Right lobe of liver (tissue), 6 donors: Measurements from ENCODE around the gene GRAMD2A. TPM values are rescaled to one million over a fixed set of nuclear protein-coding genes. Genes with fewer than 3 reads are reported as not detected.

Experiments
- ATAC-seq, 4 donors: fragments of 200-7000 bp; cut with Tn5 transposase; one replicate each; pipeline ENCODE4 v1.9.1; 2020; ENCODE audit warnings: mild to moderate bottlenecking in 4 of 4, moderate library complexity in 4 of 4
- DNase-seq, 3 donors: peaks; one replicate each; pipeline ENCODE4 v3.0.0-alpha.2; 2020
- H3K27ac ChIP-seq, 3 donors: fragments of 200-600 bp; one replicate each; pipeline ENCODE4 v1.8.0; 2022
- H3K27me3 ChIP-seq, 2 donors: fragments of 200-600 bp; one replicate each; pipeline ENCODE4 v1.8.0; 2022
- H3K36me3 ChIP-seq, 4 donors: fragments of 200-600 bp; sonication (generic) in 1 of 4; one replicate each; pipeline versions ENCODE4 v1.5.1 to v1.8.0; 2017 to 2022; ENCODE audit warnings: control low read depth in 1 of 4
- H3K4me1 ChIP-seq, 4 donors: fragments of 200-600 bp; sonication (generic) in 1 of 4; one replicate each; pipeline versions ENCODE4 v1.5.1 to v1.8.0; 2017 to 2022; ENCODE audit warnings: control low read depth in 1 of 4
- H3K4me3 ChIP-seq, 3 donors: fragments of 200-600 bp; one replicate each; pipeline ENCODE4 v1.8.0; 2022
- H3K9me3 ChIP-seq, 4 donors: fragments of 200-600 bp; sonication (generic) in 1 of 4; one replicate each; pipeline versions ENCODE4 v1.5.1 to v1.8.0; 2017 to 2022; ENCODE audit warnings: control low read depth in 1 of 4
- CTCF ChIP-seq, 4 donors: fragments of 200-600 bp in 3 of 4; fragments of 450-650 bp in 1 of 4; IDR thresholded peaks; one replicate each; pipeline versions ENCODE4 v1.5.1 to v1.8.0; 2016 to 2022; ENCODE audit warnings: antibody characterized with exemption in 4 of 4, mild to moderate bottlenecking in 2 of 4
- POLR2A ChIP-seq: fragments of 450-650 bp; IDR thresholded peaks from one replicate; pipeline ENCODE4 v1.6.1; 2017; ENCODE audit warnings: antibody characterized with exemption, mild to moderate bottlenecking
- WGBS: methylation state at CpG from one replicate; pipeline ENCODE4 v1.1.6; 2018; ENCODE audit warnings: low coverage, low lambda C conversion rate; ENCODE audit not compliant: insufficient coverage; ENCODE audit errors: missing lambda C conversion rate; 5-methylcytosine and 5-hydroxymethylcytosine counted together
- intact Hi-C, 2 donors: fragments of 100-400 bp; cut with DNase I; formaldehyde crosslinking; loops; one replicate each; pipeline versions ENCODE4 v1.11.2 to v1.14.1; 2022
- total RNA-seq, 6 experiments: library from RNA; depleted of rRNA in 2 of 6; stranded (reverse); fragments of >200 nt in 2 of 6; fragmentation: NEBNext Ultra II Directional in 3 of 6; extraction: Animal tissue kit (Norgen Biotek cat#: 25700) in 3 of 6; gene quantifications; one replicate each; pipeline versions ENCODE4 v1.1.0 to v1.2.4, GENCODE V29; 2016 to 2023
- donor health status: DM: no; HTN: yes; CAD: no.
- donor health status: DM: no; HTN: no; CAD: no.
- donor health status: DM: no; HTN: no; CAD: no.
- donor health status: DM: no; HTN: yes; CAD: no.
- donor health status: DM: no; HTN: yes; CAD: no.

The GRAMD2A gene
- total RNA-seq, 6 experiments from 2014 or later = not detected

DNA sequence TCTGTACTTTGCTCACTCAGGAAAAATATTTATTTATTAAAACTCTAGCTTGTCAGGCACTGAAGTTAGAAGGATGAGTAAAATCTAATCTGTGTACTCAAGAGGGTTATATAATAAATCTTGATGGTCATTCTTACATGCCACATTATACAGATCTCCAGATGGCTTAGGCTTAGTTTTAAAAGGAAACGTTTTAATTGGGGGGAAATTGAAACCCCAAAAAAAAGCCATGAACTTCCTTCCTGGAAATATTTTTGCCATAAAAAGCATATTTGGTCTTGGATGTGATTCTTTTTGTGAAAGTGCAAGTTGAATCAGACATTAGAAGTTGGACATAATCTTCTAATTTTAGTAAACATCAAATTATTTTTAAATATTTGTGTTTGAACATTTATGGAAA is 73.4 kb downstream of the GRAMD2A start:
- 35% methylated on average over 1 of the region's 1 CpG for WGBS
- H3K36me3 ChIP-seq = no peaks in the 10 kb centered on the region

DNA sequence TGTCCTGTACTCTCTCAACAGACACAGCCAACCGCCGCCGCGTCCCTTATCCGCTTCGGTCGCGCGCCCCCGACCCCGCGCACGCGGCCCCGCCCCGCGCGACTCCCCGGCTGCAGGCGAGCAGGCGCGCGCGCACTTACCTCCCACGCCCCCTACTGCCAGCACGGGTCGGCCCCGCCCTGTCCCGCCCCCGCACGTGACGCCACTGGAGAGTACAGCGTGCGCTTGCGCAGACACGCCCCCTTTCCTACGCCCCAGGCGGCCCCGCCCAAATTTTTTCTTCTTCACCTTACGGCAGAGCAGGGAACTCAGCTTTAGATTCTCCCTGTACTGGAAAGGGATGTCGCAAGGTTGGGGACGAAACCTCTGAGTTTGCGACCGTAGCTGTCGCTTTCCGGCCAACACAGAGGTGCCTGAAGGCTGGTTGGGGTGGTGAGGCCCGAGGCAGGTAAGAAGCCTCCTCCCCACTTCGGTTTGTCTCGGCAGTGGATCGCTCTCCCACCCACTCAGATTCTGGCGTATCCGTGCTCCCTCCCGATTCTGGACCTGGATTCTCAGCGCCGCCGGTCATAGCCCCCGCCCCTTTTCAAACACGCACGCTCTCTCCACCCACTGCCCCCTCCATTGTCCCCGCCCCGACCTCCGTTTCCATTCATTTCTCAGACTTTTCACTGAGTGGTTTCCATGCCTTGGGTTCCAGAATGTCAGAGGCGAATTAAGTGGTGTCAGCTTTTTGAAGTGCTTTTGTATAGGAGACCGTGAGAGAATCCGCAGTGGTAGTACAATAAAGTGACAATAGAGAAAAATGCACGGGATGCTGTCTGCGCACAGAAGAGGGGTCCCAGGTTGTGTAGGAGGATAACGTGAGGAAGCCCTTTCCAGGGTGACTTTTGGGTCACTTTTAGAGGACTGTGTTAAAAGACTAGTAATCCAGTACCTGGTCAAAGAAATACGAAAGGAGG is 79.3 kb downstream of the GRAMD2A start, which contains the start of the genes MYO9A and SENP8:
MYO9A (minus strand) TSS at position 134 of the 962 bp plus-strand sequence. CDS start 71,587 bp downstream, outside the sequence.
SENP8 (plus strand) TSS at position 387 of the 962 bp plus-strand sequence. CDS start 21,221 bp downstream, outside the sequence.
- H3K9me3 ChIP-seq = no peaks in the 10 kb centered on the region
- DNase-seq (peak; percentile 98 to 99 (median 98)), ATAC-seq (peak; percentile 88 to 90 (median 89))
- intact Hi-C loops = no loop called here
- H3K36me3 ChIP-seq = no peaks in the 10 kb centered on the region
- H3K27ac ChIP-seq = peak within 1 kb of the TSS; percentile 88 to 91 (median 90)
- peak within 1 kb of the TSS; percentile 86 to 95 (median 92) for H3K4me3 ChIP-seq
- H3K4me1 ChIP-seq = peaks cover 0 to 13% (median 3%) of the 10 kb centered on the region in 4 donors
- WGBS = 1% methylated on average over 34 of the region's 69 CpGs
- no peaks in the 10 kb centered on the region for H3K27me3 ChIP-seq
- TF ChIP-seq CTCF (IDR thresholded peaks at IDR 0.05) (peak in 2 of 4 donors; percentile 22 to 40), POLR2A (no peak)

More for the DNA sequence above, 73.4 kb downstream of the GRAMD2A start:
- Histone ChIP-seq H3K9me3 (no peaks in the 10 kb centered on the region), H3K4me1 (no peaks in the 10 kb centered on the region), H3K4me3 (no peak overlapping the region), H3K27ac (no peak overlapping the region), H3K27me3 (no peaks in the 10 kb centered on the region)
- DNase-seq = no peak
- no peak for TF ChIP-seq POLR2A
- TF ChIP-seq CTCF (IDR thresholded peaks at IDR 0.05) = no peak
- intact Hi-C loops = no loop called here
- no peak for ATAC-seq

- H3K9me3 ChIP-seq = no peaks in the 10 kb centered on the region
- peak overlapping the region; percentile 86 to 95 (median 92) for H3K4me3 ChIP-seq
- intact Hi-C loops = no loop called here
- H3K4me1 ChIP-seq = peaks cover 0 to 14% (median 3%) of the 10 kb centered on the region in 4 donors
- no peaks in the 10 kb centered on the region for H3K36me3 ChIP-seq
- DNase-seq (peak; percentile 78 to 84 (median 79)), ATAC-seq (peak; percentile 68 to 86 (median 78))
- TF ChIP-seq POLR2A (peak; percentile 64), CTCF (IDR thresholded peaks at IDR 0.05) (no peak)
- no CpG with 5 or more reads among the region's 59 CpGs for WGBS
- peak overlapping the region; percentile 70 to 91 (median 88) for H3K27ac ChIP-seq
- H3K27me3 ChIP-seq = no peaks in the 10 kb centered on the region
Observed at GRCh38 chr15:72117486-72118016, 80.0 kb downstream of the GRAMD2A start.

GRCh38 chr15:72116731-72117485 is 80.7 kb downstream of the GRAMD2A start:
- Histone ChIP-seq H3K4me3 (peak overlapping the region; percentile 86 to 95 (median 92)), H3K36me3 (no peaks in the 10 kb centered on the region), H3K9me3 (no peaks in the 10 kb centered on the region), H3K4me1 (peaks cover 0 to 14% (median 3%) of the 10 kb centered on the region in 4 donors), H3K27me3 (no peaks in the 10 kb centered on the region), H3K27ac (peak overlapping the region; percentile 70 to 91 (median 88))
- peak in 2 of 3 donors; percentile 31 to 48 for DNase-seq
- intact Hi-C loops = no loop called here
- TF ChIP-seq POLR2A (no peak), CTCF (IDR thresholded peaks at IDR 0.05) (no peak)
- 9% methylated on average over 18 of the region's 24 CpGs for WGBS
- ATAC-seq = no peak
